GM04504 (cell line): ENCODE results near the gene CEPT1.
"Not testable (repeated sequence)": the region's sequence is repeated elsewhere in the genome, so short reads cannot be mapped to it uniquely, and the experiment has no call there.

Source experiments
- DNase-seq: peaks from one replicate; pipeline ENCODE4 v3.0.0-alpha.2; 2012; ENCODE audit warnings: low read depth

Gene CEPT1

DNA sequence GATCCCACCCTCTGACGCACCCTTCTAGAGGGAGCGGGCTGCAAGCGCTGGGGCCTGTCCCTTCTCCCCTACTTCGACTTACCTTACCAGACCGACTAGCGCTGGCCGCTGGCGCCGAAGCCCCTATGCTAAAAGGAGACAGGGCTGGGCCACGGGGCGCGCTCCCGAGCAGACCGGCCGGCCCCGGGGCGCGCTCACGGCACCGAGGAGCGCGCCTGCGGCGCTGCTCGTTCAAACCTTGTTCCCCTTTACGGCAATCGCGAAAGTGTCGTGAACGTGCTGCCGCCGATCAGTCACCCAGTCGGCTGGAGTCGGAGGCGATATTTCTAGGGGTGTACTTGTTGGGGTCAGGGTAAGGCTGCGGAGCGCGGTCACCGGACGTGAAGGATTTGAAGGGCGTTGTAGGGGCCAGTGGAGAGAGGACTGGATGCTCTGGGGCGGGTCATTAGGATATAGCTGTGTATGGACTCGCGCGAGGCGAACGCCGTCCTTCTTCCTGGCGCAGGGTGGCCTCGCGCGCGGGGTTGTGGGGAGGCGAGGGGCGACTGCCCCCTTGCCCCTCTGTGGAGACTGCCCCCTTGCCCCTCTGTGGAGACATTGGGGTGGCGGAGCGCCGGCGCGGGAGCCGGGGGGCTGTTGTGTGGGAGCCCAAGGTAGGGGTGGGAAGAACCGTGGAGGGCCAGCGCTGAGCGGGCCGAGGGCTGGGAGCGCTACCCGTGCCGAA lies at the start of gene CEPT1, which contains the start of gene DRAM2:
CEPT1 (plus strand) TSS at position 268 of the 724 bp plus-strand sequence. CDS start 7,492 bp downstream, outside the sequence.
DRAM2 (minus strand) TSS at position 138 of the 724 bp plus-strand sequence. CDS start 8,539 bp downstream, outside the sequence.
- peak; percentile 86 for DNase-seq

GRCh38 chr1:111095421-111095820 lies 44.6 kb upstream of the CEPT1 start:
- DNase-seq = not testable (repeated sequence)

GRCh38 chr1:111097356-111098099 lies 42.5 kb upstream of the CEPT1 start:
- no peak for DNase-seq

DNA sequence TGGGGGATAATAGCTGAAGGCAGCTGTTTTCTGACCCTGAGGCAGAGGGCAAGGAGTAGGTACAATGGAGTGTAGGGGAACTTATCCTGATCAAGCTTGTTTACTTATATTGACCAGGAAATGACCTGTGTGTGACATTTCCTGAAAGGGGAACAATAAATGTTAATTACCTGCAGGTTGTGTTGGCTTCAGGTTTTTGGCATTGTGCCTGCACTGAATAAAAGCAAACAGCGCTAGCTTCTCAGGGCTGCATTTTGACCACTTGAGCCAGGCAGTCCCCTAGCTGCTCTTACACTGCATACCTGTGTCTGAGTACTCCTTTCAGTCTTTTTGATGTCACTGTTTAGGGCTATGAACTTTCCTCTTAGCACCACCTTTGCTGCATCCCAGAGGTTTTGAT lies 40.7 kb upstream of the CEPT1 start:
- DNase-seq = no peak

- no peak for DNase-seq
These were observed 38.0 kb upstream of the CEPT1 start for GRCh38 chr1:111101854-111102642.

DNA sequence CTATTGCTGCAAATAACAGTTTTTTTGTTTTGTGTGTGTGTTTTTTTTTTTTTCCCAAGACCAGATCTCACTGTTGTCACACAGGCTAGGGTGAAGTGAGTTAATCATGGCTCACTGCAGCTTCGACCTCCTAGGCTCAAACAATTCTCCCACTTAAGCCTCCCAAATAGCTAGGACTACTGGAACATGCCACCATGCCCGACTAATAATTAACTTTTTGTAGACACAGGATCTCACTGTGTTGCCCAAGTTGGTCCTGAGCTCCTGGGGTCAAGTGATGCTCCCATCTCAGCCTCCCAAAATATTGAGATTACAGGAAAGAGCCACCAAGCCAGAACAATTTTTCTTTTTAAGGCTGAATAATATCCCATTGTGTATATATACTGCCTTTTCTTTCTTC lies 35.0 kb upstream of the CEPT1 start:
- DNase-seq = no peak

- DNase-seq = no peak
These were observed 29.7 kb upstream of the CEPT1 start for GRCh38 chr1:111110197-111110899.

DNA sequence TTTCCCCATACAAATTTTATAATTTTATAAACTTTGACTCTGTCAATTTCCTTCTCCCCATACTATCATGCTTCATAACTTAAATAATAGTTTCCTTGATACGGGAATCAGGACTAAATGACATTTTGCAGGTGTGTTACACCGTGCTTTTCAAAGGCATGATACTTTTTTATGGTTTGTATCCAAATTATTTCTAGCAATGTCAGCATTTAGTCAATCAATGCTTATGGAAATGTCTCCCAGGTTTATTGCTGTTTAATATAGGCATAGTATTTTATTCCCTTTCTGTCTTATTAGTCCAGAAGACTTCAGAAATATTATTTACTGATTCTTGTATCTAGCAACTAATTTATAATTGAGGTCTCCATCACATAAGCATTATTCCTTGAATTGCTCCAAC lies 23.5 kb upstream of the CEPT1 start:
- DNase-seq = no peak

DNA sequence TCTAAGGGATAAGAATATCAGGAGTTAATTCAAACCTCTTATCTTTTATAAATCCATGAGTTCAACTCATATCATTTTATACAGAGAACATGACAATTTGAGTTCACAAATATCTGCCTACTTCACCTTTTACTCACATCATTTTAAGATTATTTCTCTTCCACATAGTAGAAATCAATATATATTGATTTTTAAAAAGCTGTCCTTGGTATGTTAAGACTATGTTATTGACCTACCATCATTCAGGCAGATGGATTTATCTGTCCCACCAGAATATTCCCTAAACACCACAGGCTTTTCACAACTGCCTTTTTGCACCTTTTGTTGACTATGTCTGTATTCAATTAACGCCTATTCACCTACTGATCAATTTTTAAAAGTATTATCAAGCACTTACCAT lies 13.7 kb upstream of the CEPT1 start:
- no peak for DNase-seq

- DNase-seq = no peak
These were observed 11.9 kb upstream of the CEPT1 start for GRCh38 chr1:111127923-111128643.

- DNase-seq = no peak
These were observed 10.6 kb upstream of the CEPT1 start for GRCh38 chr1:111129376-111129775.

DNA sequence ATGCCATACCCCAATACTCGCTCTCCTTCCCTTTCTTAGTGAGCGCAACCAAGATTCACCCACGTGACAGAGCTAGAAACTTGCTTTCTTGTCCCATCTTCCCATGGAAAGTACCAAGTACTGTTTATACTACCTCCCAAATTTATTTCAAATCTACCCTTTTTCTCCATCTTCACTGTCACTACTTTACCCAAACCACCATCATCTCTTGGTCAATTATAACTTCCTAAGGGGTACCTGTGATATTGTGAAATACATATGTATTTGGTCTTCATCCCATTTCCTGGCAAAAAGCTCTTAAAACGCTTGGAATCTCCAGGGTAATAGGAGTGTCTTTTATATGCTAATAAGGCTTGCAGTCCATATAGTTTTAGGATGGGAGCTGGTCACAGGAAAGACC lies 8.3 kb upstream of the CEPT1 start:
- no peak for DNase-seq

DNA sequence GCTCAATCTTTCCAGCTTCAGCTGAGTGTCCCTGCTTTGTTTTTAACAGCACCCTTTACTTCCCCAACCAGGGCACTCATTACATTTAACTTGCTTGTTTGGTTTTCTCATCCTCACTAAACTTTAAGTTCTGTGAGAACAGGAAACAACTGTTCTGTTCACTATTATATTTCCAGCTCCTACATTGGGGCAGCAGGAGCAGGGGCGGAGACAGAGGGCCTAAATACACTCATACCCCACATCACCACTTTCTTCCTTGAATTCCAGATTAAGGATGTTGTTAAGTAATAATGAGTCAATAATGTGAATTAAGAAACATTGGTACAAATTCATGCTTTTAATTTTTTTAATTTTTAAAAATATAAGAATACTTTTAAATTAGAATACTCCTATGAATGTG lies 6.2 kb upstream of the CEPT1 start:
- no peak for DNase-seq

DNA sequence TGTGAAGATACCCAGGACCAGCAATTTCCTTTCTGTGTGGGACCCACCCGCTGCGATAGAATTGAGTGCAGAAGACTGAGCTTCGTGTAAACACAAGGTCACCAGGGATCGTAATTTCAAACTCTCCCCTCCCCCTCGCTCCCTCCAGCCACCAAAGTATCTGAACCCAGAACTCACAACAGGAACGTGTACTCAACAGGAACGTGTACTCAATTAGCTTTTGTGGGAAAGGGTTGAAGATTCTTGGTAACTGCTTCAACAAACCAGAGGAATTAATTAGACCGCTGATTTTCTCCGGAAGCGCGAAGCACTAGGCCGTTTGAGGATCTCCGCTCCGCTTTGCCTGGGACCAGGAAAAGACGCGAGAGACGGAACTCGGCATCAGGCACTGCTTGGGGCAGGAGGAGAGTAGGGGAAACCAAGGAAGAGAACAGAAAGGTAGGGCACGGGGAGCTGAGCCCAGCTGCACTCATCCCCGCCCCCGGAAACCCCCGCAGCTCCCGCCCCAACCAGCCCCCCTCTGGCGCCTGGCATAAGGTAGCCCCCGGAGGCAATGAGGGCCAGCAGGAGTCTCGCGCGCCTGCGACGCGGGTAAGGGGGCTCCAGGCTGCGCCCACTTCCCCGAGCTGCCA lies 583 bp upstream of the CEPT1 start:
- peak; percentile 30 for DNase-seq

DNA sequence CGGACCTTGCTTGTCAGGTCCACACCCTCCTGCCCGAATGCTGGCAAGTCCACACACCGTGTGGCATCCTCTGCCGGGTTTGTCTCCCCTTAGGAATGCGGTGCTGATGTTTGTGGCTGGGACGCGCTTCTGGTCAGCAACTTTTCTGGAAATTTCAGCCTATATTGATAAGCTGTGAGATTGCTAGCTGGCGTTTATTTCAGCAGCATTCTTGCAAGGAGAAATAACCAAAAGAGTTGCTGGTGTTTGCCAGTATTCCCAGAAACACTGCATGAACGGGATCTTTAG lies 601 bp downstream of the CEPT1 start:
- peak; percentile 30 for DNase-seq

GRCh38 chr1:111141245-111142220 lies 1.5 kb downstream of the CEPT1 start:
- DNase-seq = no peak

- DNase-seq = no peak
These were observed 2.4 kb downstream of the CEPT1 start for GRCh38 chr1:111142356-111142975.

DNA sequence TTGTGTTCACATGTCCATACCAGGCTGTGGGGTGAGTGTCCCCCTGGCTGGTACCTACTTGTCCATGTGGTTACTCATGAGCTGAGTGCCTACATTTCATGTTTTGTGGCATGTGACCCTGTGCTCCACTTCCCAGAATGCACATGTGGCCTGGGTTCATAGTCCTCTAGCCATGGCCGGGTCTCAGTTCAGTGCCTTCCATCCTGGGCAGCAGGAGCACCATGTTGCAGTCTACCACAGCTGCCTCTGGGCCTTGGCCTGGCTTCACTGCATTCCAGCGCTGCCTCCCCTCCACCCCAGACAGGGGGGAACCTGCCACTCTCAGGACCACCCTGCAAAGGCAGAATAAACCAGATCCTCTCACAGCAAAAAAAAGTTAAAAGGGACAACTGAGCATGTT lies 5.5 kb downstream of the CEPT1 start:
- no peak for DNase-seq
